Raji (cell line): ENCODE measurements around the gene UPP1.

Source experiments
- POLR2A ChIP-seq: IDR thresholded peaks from 2 replicates; pipeline ENCODE4 v1.6.1; 2011; ENCODE audit warnings: low read depth, low read length, control low read depth; ENCODE audit not compliant: insufficient read depth

Gene UPP1

DNA sequence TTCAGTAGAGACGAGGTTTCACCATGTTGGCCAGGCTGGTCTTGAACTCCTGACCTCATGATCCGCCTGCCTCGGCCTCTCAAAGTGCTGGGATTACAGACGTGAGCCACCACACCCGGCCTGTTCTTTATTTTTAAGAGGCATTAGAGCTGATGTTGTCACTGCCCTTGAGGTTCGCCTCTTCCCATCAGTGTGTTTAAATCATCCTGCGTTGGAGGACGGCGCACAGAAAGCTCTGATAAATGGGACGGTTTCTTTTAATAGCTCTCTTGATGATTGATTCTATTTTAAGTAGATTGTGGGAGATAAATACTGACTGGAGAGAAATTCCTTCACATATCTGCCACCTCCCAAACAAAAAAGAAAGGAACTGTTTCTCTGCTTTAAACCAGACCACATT lies 29.0 kb downstream of the UPP1 start:
- no peak for TF ChIP-seq POLR2A

DNA sequence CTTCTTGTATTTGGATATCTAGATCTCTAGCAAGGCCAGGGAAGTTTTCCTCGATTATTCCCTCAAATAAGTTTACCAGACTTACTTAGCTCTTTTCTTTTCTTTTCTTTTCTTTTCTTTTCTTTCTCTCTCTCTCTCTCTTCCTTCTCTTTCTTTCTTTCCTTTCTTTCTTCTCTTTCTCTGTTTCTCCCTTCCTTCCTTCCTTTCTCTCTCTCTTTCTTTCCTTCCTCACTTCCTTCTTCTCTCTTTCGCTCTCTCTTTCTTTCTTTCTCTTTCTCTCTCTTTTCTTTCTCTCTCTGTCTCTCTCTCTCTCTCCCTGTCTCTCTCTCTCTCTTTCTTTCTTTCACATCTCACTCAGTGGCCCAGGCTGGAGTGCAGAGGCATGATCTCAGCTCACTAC lies 37.0 kb downstream of the UPP1 start:
- TF ChIP-seq POLR2A: no peak

GRCh38 chr7:48130658-48131108 lies 41.6 kb downstream of the UPP1 start:
- TF ChIP-seq POLR2A: no peak

DNA sequence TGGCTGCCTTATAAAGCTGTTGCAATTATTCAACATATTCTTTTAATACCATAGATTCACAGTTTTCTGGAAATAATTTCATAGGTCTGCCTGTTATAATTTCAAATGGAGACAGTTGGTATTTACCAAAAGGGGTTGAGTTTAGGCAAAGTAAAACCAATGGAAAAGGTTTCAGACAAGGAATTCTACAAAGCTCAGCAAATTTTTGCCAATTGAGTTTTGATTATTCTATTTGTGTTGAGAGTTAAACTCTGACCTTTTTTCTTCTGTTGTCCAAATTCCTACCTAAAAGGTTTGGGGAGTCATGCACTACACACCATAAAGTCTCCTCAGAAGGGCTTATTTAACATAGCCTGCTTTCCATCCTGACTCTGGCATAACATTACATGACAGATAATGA lies 43.7 kb downstream of the UPP1 start:
- TF ChIP-seq POLR2A: no peak

- TF ChIP-seq POLR2A: no peak
Measured at GRCh38 chr7:48139459-48139858, 50.4 kb downstream of the UPP1 start.

GRCh38 chr7:48140001-48140681 lies 51.1 kb downstream of the UPP1 start:
- no peak for TF ChIP-seq POLR2A

DNA sequence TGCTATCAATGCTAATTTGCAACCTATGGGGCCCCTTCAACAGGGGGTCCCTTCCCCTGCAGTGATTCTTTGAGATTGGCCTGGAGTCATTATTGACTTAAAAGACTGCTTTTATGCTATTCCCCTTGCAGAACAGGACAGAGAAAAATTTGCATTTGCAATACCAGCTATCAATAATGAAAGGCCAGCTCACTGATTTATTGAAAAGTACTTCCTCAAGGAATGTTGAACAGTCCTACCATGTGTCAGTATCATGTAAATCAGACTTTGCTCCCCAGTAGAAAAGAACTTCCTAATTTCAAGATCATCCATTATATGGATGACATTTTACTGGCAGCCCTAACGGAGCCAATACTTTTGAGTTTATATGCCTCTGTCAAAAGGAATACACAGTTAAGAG lies 52.5 kb downstream of the UPP1 start:
- TF ChIP-seq POLR2A: no peak

- no peak for TF ChIP-seq POLR2A
Measured at GRCh38 chr7:48144291-48144768, 55.3 kb downstream of the UPP1 start.

GRCh38 chr7:48147078-48147591 lies 58.1 kb downstream of the UPP1 start:
- no peak for TF ChIP-seq POLR2A

- TF ChIP-seq POLR2A: no peak
Measured at GRCh38 chr7:48148311-48148710, 59.2 kb downstream of the UPP1 start.

- no peak for TF ChIP-seq POLR2A
Measured at GRCh38 chr7:48149058-48149457, 60.0 kb downstream of the UPP1 start.

GRCh38 chr7:48150086-48150485 lies 61.0 kb downstream of the UPP1 start:
- no peak for TF ChIP-seq POLR2A

GRCh38 chr7:48154792-48155413 lies 65.8 kb downstream of the UPP1 start:
- TF ChIP-seq POLR2A: no peak
